Kasumi-1 (cell line): ENCODE data around the gene FNDC3B.
A peak's percentile ranks its signal among the peaks of the same experiment; 100 is the strongest.

Source experiments
- DNase-seq, 2 experiments: peaks; one replicate each; lab custom pipeline; 2025; lab: John Stamatoyannopoulos, UW

FNDC3B gene

DNA sequence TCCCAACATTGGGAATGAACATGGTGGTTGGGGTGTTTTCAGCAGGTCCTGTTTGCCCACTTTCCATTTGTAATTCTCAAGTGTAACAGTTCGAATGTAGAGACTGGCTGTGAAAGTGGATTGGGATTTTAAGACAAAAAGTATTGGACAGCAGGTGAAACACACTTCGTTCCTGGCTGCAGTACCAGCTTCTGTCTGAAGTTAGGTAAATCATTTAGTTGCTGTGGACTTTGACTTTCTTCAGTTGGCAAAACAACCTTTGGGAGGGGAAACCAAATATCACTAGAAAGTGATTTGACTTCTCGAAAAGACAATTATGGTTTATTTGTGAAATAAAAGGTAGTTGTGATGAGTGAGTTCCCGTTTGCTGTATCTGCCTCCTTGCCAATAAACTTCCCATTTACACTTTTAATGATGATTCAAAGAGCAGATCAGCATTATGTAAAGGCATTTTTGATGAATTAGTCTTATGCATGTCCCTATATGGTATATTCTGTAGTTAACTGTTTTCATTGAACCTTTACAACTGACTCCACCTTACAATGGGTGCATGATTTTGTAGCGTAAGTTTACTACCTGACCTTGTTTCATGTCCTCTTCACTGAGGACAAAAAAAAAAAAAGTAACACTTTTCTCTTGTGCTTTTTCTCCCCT lies 34.0 kb downstream of the FNDC3B start:
- DNase-seq = no peak

DNA sequence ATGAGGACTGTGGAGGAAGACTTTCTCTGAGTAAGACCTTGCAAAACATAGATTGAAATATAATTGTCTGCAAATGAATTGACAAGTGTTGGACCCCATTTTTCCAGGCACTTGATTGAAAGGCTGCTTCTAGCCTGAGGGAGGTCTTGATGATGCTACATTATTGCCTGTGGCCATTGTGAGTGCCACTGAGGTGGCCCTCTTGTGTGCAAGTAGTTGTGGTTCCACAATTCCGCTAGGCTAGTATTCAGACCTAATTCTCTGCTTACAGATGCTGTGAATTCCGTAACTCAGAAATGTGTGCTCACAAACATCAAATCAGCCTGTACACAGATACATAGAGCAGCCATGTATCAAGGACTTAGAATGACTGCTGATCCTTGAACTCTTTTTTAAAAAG lies 34.7 kb downstream of the FNDC3B start:
- DNase-seq = peak; percentile 40 to 46

DNA sequence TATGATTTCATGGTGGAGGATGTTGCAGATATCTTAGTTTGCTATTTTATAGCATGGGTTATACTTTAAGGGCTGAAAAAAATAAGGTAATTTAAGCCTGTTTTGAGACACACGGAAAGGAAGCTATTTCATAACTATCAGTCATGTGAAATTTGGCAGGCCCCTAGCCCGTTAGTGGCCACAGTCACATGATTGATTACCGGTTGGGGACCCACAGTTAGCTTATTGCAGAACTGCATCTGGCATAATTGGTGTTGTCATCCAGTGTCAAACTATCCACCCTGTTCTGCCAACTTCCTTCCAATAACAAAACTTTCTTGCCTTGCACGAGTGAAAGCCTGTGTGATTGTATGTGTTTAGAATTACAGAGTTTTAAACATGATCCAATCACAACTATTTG lies 35.2 kb downstream of the FNDC3B start:
- peak; percentile 84 to 88 for DNase-seq

DNA sequence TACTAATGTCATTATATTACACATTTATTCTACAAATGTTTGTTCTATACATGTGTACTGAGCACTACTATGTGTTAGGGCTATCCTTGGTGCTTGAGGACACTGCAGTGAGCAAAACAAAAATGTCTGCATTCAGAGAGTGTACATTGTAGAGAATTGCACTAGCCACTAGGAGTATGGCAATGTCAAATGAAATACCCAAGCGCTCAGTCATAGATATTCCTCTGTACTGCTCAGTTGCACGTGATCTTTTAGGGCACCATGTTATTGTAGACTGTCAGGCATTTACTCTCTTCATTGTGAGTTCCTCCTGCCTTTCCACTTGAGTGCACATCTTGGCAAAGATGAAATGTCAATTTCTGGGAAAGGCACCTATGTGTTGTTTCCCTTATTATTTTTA lies 36.8 kb downstream of the FNDC3B start:
- no peak for DNase-seq

DNA sequence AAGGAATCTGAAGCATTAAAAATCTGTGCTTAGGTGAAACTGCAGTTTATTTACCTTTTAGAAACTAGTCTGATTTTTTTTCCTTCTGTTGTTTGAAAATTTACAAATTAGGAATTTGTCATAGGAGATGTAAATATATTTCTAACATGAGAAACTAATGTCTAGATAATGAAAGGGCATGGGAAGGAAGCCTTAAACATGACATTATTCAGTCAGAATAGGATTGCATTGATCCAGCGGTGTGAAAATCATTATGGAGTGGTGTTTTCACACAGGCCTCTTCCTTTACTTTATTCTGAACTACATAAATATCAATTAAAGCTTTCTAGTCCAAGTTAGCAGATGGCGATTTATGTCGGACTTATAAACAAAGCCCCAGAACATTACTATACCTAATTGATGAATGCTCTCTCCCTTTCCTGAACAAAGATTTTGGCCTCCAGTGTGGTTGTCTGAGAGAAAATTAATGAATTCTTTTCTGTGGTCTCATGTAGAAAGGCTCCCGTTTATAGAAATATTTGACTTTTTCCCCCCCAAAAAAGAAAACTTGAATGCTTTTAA lies 37.9 kb downstream of the FNDC3B start:
- no peak for DNase-seq

DNA sequence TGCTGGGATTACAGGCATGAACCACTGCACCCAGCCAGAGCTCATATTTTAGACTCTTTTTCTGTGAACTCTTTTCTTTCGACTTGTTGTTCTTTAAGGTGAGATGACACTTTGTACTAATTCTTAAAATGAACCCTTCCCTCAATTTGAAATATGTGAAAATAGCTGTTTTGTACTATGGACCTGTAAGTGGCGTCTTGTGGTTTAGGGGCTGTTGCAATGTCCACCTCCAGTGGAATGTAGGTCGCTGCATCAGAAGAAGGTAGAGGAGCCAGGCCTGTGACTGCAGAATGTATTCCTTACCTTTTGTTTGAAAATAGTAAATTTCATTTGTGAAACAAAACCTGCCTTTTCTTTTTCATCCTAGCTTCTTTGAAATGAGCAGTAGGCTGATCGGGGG lies 38.9 kb downstream of the FNDC3B start:
- DNase-seq = no peak

DNA sequence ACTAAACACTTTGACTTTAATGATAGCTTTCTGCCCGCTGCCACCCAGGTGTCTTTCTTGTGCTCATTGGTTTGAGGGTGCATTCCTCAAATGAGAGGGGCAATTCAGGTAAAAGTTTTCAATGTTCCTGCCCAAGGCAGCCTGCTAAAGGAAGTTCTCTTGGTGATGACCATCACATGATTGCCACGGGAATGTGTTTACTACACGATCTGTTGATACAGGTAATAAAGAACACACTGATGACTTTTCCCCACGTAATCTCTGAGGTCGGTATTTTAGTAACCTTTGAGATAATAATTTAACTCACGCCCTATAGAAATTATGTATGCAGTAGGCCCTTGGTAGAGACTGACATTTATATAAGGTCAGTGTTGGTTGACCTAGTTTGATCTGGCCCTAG lies 39.3 kb downstream of the FNDC3B start:
- no peak for DNase-seq

DNA sequence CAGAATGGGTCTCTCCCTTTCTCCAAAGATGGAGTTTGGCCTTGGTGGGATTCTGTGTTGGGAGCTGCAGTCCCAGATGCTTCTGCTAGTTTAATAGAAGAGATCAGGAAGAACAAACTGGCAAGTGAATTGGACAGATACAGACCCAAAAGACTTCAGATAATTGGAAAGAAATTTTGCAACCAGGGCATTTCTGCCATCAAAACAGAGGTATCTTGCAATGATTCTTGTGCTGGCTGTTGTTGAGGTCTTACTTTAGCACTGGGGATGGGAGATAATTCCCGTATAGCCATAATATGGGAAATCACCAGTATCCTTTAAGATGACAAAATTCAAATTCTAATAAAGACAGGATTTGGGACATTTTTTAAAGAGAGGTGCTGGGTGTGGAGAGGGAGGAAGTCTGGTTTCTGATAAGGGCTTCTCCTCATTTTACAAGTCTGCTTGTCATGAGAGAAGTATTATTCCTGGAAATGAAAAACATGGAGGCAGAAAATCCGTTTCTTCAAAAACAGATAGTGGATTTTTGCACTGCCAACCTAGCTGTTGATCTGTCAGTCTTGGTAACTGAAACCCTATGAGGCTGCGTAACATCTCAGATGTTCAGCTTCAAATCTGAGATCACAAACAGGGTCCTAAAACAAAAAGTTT lies 40.1 kb downstream of the FNDC3B start:
- DNase-seq = no peak

DNA sequence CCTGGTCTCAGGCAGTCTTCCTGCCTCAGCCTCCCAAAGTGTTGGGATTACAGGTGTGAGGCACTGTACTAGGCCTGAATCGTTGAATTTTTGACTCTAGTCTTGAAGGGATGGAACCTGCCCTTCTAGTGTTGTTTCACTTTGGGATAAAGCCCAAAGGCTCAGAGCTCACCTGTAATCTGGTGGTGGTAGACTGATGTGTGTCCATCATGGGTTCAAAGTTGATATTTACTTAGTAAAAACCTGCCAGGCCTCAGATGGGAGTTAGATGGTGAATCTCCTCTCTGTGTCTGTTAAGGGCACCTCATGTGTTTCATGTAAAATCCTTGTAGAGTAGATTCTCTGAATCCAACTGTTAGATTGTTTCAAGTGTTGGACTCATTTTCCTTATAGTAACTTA lies 41.1 kb downstream of the FNDC3B start:
- no peak for DNase-seq

DNA sequence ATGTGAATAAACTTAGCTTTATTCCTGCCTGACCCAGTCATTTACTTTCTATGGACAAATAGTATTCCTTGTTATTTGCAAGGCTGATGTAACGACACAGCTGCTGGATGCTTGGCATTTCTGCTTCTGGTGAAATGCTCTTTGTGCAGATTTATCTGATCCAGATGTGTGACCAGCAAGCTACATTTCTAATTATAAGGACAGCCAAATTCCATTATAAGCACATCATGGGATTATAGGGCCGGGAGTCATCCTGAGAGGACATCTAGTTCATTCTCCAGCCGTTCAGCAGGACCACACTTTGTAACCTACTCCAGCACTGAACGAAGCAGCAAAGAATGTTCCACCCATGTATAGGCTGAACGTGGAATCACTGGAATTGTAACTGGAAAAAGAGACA lies 42.9 kb downstream of the FNDC3B start:
- DNase-seq = no peak

DNA sequence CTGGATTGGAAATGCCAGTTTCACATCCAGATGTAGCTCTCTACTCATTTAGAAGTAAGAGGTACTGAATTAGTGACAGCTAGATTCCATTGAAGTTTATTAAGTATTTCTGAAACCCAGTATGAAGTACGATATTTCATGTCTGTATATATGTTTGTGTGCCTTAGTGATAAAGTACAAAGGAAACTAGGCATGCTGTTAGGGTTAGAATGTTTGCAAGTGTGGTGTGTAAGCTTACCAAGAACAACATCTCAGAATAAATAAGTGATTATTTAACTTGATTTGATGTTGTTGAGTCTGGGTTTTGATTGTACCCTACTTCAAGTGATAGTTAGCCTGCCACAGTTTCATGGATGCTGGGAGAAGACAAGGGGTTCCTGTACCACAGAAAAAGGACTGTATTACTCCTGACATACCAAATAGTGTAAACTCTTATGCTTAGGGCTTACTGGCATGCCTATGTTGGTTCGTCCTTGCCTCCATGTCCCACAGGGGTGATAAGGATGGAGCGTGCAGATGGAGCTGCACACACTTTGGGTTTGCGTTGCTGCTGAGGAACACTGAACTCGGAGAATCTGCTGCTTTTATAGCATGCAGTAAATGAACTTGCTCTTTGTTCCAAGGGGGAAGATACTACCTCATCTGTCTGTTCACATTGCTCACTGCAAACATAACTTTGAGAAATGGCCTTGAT lies 43.6 kb downstream of the FNDC3B start:
- no peak for DNase-seq

DNA sequence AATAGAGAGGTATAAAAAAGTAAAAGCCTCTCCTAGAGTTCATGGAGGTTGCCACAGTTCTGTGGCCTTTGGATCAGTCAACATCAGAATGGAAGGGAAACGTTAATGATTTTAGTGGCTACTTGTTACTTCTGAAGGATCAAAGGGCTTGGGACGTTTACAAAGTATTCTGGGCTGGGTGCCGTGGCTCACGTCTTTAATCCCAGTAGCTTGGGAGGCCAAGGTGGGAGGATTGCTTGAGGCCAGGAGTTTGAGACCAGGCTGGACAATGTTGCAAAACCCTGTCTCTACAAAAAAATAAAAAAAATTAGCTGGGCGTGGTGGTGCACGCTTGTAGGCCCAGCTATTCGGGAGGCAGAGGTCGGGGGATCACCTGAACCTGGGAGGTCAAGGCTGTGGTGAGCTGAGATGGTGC lies 44.6 kb downstream of the FNDC3B start:
- no peak for DNase-seq

DNA sequence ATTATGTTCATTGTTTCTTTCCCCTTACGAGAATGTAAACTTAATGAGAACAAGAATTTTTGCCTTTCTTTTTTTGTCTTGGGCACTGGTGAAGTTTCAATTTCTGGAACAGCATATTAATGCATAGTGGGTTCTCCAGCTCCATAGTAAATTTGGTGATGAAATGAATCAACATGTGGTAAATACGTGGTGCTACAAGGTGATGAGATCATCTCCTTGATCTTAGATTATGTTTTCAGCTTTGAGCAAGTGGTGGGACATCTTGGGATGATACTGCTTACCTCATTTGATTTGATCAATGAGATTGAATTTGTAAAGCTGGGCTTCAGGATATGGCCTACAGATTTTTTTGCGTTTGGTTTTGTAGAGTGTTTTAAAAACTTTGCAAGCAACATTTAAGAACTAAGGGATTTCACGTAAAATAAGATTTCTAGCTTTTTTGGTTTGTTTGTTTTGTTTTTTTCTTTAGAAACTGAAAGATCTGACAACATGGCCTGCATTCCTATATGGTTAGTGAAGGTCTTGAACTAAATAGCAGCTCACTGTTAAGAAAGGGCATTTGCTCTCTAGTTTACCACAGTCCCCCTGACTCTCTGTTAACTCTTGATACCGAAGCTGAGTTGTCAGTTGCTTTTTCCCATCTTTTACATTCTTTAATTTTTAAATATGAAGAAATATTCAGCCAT lies 45.6 kb downstream of the FNDC3B start:
- DNase-seq = no peak

DNA sequence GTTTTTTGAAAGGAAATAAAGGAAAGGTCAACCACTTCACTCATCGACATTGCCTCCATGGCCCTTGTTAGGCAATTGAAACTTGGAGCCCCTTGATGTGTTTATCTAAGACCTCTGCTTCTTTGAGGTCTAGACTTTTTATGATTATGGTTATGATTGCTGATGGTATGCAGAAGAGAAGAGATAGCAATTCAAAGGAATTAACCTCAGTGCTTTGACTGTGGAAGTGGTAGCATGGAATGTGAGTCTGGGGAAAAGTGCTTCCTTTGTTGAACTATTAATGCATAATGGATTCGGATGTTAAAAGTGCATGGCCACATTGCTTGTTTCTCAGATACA lies 46.1 kb downstream of the FNDC3B start:
- no peak for DNase-seq

DNA sequence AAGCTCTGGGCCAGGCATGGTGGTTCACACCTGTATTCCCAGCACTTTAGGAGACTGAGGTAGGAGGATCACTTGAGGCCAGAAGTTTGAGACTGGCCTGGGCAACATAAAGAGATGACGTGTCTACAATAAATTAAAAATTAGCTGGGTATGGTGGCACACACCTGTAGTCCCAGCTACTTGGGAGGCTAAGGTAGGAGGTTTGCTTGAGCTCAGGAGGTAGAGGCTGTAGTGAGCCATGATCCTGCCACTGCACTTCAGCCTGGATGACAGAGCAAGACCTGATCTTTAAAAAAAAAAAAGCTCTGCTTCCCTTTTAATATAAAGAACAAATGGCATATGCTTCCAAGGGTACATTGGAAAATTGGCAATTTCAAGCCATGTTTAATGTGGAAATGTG lies 46.7 kb downstream of the FNDC3B start:
- DNase-seq = no peak

DNA sequence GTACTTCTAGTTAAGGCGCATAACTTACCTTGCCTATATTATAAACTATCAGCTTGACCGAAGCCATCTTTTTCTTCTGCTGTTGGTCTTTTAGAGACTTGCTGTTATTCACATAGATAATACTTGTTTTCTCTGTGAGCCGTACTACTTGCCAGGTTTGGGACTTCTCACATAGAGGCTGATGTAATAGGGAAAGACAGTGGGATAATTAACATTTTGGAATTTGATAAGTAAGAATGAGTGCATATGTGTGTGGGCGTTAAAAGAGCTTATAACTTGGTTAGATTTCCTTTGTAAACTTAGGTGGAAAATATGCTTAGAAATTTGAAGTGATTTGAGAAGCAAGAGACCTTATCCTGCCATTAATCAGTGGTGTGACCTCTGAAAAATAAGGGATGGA lies 47.8 kb downstream of the FNDC3B start:
- DNase-seq = no peak

DNA sequence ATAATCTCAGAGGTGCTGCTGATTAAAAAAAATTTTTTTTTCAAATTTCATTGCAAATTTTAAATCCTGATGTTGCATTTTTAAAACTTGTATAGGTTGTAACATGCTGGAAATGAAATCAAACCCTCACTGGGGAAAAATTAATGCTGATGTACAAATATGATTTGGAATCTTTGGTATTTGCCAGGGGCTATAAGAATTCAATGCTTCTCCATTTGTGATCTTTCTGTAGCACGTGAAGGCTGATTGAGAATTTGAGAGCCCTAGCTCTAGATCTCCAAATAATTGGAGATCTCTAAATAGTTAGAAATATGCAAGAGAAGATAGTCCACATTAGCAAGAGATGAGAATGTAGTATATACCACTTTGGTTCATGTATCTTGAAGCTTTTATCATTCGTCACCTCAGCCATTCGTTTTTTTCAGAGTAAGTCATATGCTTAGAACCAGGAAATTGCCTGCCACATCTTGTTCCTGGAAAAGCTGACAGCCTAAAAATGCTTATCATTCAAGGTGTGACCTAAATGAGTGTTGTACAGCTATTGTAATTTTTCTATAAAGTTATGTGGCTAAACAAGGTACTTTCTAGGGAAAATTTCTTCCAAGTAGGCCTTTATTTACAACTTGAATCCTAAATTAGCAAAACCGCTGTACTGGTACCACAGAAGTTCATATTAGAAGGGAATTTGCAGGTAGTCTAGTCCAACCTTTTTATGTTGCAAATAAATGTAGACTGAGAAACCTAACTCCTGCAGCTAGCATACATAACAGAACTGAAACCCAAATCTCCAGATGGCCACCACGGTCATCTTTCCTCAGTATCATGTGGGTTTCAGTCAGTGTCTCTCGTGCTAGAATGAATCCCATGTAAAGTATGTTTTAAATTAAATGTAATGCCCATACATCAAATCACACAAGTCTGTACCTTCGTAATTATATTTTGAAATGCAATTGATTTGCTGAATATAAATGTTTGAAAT lies 48.5 kb downstream of the FNDC3B start:
- no peak for DNase-seq

DNA sequence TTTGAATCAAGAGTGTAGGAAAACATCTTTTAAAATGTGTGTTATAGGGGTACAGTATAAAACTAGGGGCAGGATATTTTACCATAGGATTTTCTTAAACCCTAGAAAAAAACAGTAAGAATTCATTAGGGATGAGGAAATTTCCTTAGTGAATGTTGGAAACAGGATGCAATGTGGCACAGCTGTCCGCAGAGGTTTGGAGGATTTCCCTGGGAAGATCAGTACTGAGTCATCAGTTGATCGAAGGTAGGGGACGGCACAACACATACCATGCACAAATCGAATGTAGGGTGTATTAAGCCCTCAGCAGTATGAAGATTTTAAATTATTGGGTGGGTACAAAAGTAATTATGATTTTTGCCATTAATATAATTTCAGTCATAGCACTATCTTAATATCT lies 49.9 kb downstream of the FNDC3B start:
- no peak for DNase-seq

DNA sequence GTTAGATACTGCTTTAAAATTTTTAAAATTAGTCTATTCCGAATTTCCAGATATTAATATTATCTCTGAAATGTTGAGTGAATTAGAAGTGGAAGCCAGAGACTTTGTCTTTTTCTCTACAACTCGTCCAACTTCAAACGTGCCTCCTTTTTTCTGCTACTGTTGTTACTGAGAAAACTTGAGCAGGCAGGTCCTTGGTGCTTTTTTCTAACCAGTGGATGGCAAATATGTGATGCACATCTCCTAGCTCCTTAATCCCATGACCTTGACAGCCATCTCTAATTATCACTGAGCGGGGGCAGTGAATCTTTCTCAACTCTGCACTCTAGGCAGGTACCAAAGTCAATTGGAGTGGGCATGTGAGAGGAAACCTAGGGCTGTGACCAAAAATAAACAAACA lies 50.7 kb downstream of the FNDC3B start:
- no peak for DNase-seq

DNA sequence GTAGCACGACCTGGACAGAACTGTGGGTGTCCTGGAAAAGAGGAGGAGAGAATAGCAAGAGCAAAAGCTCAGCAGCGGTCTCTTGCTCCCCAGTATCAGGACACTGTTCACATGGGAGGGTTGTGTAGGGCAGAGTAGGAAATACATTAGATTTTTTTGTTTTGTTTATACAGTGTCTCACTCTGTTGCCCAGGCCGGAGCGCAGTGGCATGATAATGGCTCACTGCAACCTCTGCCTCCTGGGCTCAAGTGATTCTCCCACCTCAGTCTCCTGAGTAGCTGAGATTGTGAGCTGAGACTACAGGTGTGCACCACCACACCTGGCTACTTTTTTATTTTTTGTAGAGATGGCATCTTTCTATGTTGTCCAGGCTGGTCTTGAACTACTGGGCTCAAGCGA lies 53.3 kb downstream of the FNDC3B start:
- no peak for DNase-seq
